Fibroblast of gingiva (primary cell): ENCODE measurements around the gene NDUFAF5.

Experiments used
- DNase-seq: peaks from one replicate; pipeline ENCODE4 v3.0.0-alpha.2; 2011; ENCODE audit warnings: low read depth

Gene NDUFAF5

GRCh38 chr20:13777171-13777601 is 7.6 kb upstream of the NDUFAF5 start:
- no peak for DNase-seq

GRCh38 chr20:13778827-13779226 is 6.0 kb upstream of the NDUFAF5 start:
- no peak for DNase-seq

- no peak for DNase-seq
These were observed 1.3 kb upstream of the NDUFAF5 start for GRCh38 chr20:13783528-13783927.

- DNase-seq: no peak
These were observed 446 bp upstream of the NDUFAF5 start for GRCh38 chr20:13784271-13784892.

- DNase-seq: no peak
These were observed 1.5 kb downstream of the NDUFAF5 start for GRCh38 chr20:13786143-13786828.

- peak; percentile 59 for DNase-seq
These were observed 3.5 kb downstream of the NDUFAF5 start for GRCh38 chr20:13788167-13788834.

- no peak for DNase-seq
These were observed 5.9 kb downstream of the NDUFAF5 start for GRCh38 chr20:13790708-13791107.

- DNase-seq: no peak
These were observed 7.0 kb downstream of the NDUFAF5 start for GRCh38 chr20:13791540-13792459.

- no peak for DNase-seq
These were observed 8.2 kb downstream of the NDUFAF5 start for GRCh38 chr20:13793001-13793400.

GRCh38 chr20:13794667-13795066 is 9.8 kb downstream of the NDUFAF5 start:
- no peak for DNase-seq

GRCh38 chr20:13799040-13799439 is 14.2 kb downstream of the NDUFAF5 start:
- DNase-seq: no peak

- DNase-seq: no peak
These were observed 15.1 kb downstream of the NDUFAF5 start for GRCh38 chr20:13799974-13800373.

GRCh38 chr20:13800728-13801134 is 15.9 kb downstream of the NDUFAF5 start:
- peak; percentile 84 for DNase-seq

GRCh38 chr20:13809373-13809772 is 24.5 kb downstream of the NDUFAF5 start:
- no peak for DNase-seq

GRCh38 chr20:13809855-13810254 is 25.0 kb downstream of the NDUFAF5 start:
- DNase-seq: no peak

- DNase-seq: no peak
These were observed 25.6 kb downstream of the NDUFAF5 start for GRCh38 chr20:13810446-13810845.

- DNase-seq: peak; percentile 60
These were observed 29.1 kb downstream of the NDUFAF5 start for GRCh38 chr20:13813910-13814309.

GRCh38 chr20:13814672-13815071 is 29.8 kb downstream of the NDUFAF5 start:
- DNase-seq: no peak

- no peak for DNase-seq
These were observed 31.9 kb downstream of the NDUFAF5 start for GRCh38 chr20:13816757-13817156.

- DNase-seq: peak; percentile 30
These were observed 32.5 kb downstream of the NDUFAF5 start for GRCh38 chr20:13817342-13817741.

- peak; percentile 13 for DNase-seq
These were observed 35.2 kb downstream of the NDUFAF5 start for GRCh38 chr20:13819885-13820645.
